Stimulated activated CD4-positive, alpha-beta T cell treated with anti-CD3 and anti-CD28 coated beads, TNF-alpha, amount 100 ng/mL, for 48 hours (primary cell): Measurements from ENCODE around the gene PRXL2B.
"Not testable (repeated sequence)": the region's sequence is repeated elsewhere in the genome, so short reads cannot be mapped to it uniquely, and the experiment has no call there.

Source experiments
- DNase-seq, 3 donors: peaks; one replicate each; pipeline ENCODE4 v3.0.0-alpha.2; 2020; ENCODE audit warnings: low read depth in 3 of 3

Gene PRXL2B

GRCh38 chr1:2550309-2550861, 36.2 kb upstream of the PRXL2B start:
- not testable (repeated sequence) for DNase-seq

GRCh38 chr1:2551544-2551943, 35.0 kb upstream of the PRXL2B start:
- not testable (repeated sequence) for DNase-seq

- DNase-seq, result no peak
Measured at GRCh38 chr1:2552189-2552588, 34.4 kb upstream of the PRXL2B start.

- not testable (repeated sequence) for DNase-seq
Measured at GRCh38 chr1:2553076-2553475, 33.5 kb upstream of the PRXL2B start.

GRCh38 chr1:2553871-2554620, 32.5 kb upstream of the PRXL2B start:
- DNase-seq, result no peak

GRCh38 chr1:2554621-2555387, 31.8 kb upstream of the PRXL2B start:
- DNase-seq, result peak in 2 of 3 donors; percentile 22 to 46

GRCh38 chr1:2555634-2556276, 30.8 kb upstream of the PRXL2B start:
- DNase-seq, result peak; percentile 63 to 82 (median 78)

GRCh38 chr1:2556277-2556677, 30.3 kb upstream of the PRXL2B start, which contains the start of gene TNFRSF14:
TSS of gene TNFRSF14 (plus strand) at chr1:2556371. CDS start at chr1:2556665, 294 bp downstream.
- peak; percentile 30 to 49 (median 45) for DNase-seq

- peak in 1 of 3 donors; percentile 23 for DNase-seq
Measured at GRCh38 chr1:2556678-2557481, 29.7 kb upstream of the PRXL2B start.

GRCh38 chr1:2557482-2558400, 28.8 kb upstream of the PRXL2B start:
- no peak for DNase-seq

GRCh38 chr1:2558420-2558819, 28.2 kb upstream of the PRXL2B start:
- no peak for DNase-seq

GRCh38 chr1:2558861-2559260, 27.7 kb upstream of the PRXL2B start:
- DNase-seq, result no peak

GRCh38 chr1:2559509-2560298, 26.9 kb upstream of the PRXL2B start:
- no peak for DNase-seq

- DNase-seq, result no peak
Measured at GRCh38 chr1:2560299-2561073, 26.1 kb upstream of the PRXL2B start.

- no peak for DNase-seq
Measured at GRCh38 chr1:2561446-2561845, 25.1 kb upstream of the PRXL2B start.

GRCh38 chr1:2561898-2562895, 24.4 kb upstream of the PRXL2B start:
- peak in 1 of 3 donors; percentile 40 for DNase-seq

- no peak for DNase-seq
Measured at GRCh38 chr1:2563205-2563604, 23.4 kb upstream of the PRXL2B start.
